GM19240 (cell line): Measurements from ENCODE around the gene ZNF804A.

ENCODE experiments used
- DNase-seq: peaks from one replicate; pipeline ENCODE4 v3.0.0; 2011; ENCODE audit warnings: low spot score; ENCODE audit not compliant: insufficient read length

ZNF804A gene

DNA sequence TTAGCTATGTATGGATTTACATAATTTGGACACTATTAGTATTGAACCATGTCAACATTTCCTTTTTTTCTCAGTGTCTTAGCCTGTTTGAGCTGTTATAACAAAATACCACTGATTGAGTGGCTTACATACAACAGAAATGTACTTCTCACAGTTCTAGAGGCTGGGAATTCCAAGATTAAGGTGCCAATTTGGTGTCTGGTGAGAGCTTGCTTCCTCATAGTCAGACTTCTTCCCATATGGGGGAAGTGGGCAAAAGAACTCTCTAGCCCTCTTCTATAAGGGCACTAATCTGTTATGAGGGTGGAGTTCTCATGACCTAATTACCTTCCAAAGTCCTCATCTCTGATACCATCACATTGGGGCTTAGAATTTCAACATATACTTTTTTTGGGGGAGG, 12.6 kb downstream of the ZNF804A start:
- DNase-seq, result no peak

DNA sequence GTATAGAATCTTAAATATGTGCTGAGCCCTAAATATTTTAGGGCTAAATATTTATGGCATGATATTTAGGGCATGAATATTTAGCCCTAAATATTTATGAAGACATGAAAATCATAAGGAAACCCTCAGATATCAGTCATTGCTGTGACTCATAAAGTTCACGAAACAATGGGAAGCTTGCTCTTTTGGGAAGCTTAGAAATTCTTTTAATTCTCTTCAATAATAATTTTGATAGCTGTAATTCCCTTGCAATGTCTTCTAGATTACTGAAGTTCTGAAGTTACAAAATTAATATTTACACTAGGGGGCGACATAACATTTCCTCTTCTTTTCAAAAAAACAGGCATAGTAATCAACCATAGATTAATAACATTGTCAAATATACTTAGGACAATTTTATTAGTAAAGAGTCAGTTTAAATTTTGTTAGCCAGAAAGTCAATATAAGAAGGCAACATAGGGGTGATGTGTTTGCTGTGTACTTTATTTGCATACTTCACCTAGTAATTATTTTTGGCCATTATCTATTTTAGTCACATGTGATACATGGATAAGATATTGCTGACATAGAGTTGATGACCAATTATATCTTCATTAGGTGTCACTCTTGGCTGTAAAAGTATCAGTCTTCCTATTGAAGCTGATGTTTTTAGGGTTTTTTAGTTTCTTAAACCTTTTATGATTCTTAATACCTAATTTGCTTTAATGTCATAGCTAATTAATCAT, 13.2 kb downstream of the ZNF804A start:
- no peak for DNase-seq

GRCh38 chr2:184620367-184620766, 22.0 kb downstream of the ZNF804A start:
- no peak for DNase-seq

DNA sequence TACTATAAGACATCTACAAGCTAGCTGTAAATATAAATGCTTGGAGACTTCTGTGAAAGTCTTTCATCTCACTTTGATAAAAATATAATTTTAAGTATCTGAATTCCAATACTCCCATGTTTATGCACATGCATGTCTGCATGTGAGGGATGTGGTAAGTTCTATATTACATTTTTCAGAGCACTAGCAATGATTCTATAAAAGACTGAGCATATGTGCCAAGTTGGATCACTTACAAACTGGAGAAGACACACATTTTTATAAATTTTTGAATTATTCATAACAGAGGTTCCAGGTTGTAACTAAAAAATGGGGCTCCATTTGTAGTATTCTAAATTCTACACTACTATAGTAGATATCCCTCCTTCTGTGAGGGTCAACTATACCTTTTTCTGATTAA, 26.0 kb downstream of the ZNF804A start:
- no peak for DNase-seq

DNA sequence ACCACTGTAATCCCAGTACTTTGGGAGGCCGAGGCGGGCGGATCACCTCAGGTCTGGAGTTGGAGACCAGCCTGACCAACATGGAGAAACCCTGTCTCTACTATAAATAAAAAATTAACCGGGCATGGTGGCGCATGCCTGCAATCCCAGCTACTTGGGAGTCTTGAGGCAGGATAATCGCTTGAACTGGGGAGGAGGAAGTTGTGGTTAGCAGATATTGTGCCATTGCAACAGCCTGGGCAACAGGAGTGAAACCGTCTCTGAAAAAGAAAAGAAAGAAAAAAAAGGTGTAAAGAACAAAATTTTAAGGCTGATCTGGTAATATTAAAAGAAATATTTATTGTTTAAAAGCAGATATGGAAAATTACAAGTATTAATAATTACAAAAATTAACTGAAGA, 29.7 kb downstream of the ZNF804A start:
- DNase-seq, result no peak

- no peak for DNase-seq
Measured at GRCh38 chr2:184633726-184634125, 35.4 kb downstream of the ZNF804A start.

DNA sequence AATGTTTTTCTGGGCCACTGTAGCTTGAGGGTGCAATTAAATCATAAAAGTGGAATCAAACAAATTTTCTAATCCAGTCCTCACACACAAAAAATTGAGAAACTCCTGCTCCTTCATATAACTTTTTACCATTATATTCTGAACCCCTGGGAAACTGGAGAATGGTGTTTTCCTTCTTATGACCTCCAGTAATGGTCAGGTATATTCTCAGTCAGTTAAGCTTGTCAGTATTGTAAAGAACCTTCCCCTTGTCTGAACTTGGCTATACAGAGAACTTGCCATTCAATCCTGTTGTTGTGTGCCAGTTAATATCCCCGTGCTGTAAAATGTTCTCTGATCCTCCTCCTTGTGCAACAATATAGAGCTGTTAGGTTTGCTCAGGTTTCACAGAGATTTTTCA, 39.5 kb downstream of the ZNF804A start:
- DNase-seq, result no peak

- DNase-seq, result no peak
Measured at GRCh38 chr2:184644685-184645084, 46.4 kb downstream of the ZNF804A start.

- DNase-seq, result no peak
Measured at GRCh38 chr2:184646177-184646576, 47.8 kb downstream of the ZNF804A start.

- DNase-seq, result no peak
Measured at GRCh38 chr2:184646593-184646992, 48.3 kb downstream of the ZNF804A start.

GRCh38 chr2:184654945-184655344, 56.6 kb downstream of the ZNF804A start:
- no peak for DNase-seq

DNA sequence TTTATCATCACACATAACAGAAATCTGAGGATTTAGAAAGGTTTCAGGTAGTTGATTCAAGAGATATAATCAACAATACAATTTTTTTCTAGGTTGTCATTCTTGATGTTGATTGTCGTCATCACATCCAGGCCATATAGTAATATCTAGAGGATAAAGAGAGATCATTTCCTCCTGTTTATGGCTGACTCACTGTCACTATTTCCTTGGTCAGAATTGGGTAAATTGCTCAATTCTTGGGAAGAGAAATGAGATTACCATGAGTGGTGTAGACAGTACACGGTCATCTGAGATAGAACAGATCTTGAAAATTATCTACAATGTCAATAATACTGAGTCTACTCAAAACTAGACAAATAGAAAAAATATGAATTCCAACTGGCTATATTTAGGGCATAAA, 78.8 kb downstream of the ZNF804A start:
- DNase-seq, result no peak

- DNase-seq, result no peak
Measured at GRCh38 chr2:184679219-184680018, 81.1 kb downstream of the ZNF804A start.

DNA sequence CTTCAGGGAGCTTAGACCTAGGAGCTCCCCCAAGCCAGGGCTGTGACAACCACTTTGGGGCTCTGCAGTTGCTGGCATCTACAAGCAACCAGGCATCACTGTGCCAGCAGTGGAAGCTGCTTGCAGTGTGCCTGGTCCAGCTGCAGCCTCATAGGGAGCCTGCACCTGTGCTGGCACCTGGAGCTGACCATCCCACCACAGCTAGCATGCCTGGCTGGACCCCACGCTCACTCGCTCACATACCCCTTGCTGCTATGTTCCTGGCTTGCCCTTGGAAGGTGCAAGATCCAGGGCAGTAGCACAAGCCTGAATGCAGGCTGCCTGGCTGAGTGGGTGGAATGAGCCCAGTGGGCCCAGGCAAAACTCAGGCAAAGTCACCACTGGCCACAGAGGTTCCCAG, 82.5 kb downstream of the ZNF804A start:
- DNase-seq, result no peak

- no peak for DNase-seq
Measured at GRCh38 chr2:184681642-184682321, 83.5 kb downstream of the ZNF804A start.

DNA sequence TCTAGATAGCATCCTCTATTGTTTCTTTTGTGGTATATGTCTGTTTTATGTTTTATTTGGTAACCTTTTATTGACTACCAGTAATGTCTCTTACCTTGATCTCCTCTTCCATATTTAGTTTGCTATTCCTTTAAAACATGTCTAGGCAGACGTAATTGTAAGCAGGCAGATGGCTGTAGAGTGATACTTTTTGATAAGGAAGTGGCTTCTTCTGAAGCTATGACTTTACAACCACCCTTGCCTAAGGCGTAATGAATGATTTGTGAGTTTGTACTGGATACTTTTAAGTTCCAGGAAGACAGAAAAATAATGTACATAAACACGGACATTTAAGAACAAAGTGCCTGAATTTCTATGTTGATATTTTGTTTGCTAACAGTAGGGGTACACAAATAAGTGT, 85.6 kb downstream of the ZNF804A start:
- no peak for DNase-seq

DNA sequence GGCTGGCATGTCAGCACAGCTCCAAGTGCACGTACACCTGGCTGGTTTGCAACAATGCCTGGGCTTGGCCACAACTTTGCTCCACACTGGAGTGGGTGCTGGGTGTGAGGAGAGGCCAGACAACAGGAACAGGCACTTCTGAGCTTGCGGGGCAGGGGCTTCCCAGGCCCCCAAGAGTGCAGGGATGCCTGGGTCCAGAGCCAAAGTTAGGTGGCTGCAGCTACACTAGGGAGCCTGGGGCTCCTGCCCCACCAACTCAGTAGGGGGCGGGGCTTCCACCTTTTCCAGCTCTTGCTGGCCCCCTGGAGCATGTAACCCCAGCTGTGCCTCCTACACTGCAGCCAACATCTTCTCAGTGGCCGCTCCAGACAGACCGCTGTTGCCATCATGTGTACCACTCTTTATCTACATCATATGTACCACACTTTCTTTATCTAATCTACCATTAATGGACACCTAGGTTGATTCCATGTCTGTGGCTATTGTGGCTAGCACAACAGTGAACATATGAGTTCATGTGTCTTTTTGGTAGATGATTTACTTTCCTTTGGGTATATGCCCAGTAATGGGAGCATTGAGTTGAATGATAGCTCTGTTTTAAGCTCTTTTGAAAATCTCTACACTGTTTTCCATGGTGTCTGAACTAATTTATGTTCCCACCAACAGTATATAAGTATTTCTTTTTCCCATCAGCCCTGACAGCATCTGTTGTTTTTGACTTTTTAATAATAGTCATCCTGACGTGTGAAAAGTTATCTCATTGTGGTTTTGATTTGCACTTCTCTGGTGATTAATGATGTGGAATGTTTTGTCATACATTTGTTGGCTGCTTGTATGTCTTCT, 87.9 kb downstream of the ZNF804A start:
- DNase-seq, result no peak

GRCh38 chr2:184689638-184690037, 91.3 kb downstream of the ZNF804A start:
- DNase-seq, result no peak

DNA sequence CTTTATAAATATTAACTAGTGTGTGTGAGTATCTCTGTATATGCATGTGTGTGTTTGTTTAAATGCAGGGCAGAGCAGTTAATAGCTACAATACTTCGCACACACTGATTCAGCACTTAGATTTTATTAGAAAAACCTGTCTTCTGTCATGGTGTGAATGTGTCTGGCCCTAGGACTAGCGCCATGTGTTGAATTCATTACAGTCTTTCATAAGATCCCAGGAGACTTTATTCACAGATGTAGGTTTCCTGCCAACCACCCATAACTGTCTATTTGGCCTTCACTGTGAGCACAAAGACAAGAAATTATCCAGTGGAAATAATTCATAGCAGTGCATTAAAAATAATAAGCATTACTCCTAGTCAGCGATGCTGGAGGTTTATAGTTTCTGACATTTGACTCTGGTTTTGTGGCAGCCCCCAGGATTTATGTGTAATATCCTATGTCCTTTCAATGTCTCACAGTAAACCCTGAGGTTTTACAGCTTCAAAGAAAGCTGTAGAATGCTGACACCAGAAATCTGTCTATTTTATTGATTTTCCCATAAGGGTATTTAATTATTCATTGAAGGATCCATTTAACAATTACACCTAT, 93.9 kb downstream of the ZNF804A start:
- DNase-seq, result no peak

- DNase-seq, result no peak
Measured at GRCh38 chr2:184696644-184697043, 98.3 kb downstream of the ZNF804A start.

- no peak for DNase-seq
Measured at GRCh38 chr2:184698476-184698875, 100.1 kb downstream of the ZNF804A start.
